ENCODE results near the gene HOMER1. TPM values are rescaled to one million over a fixed set of nuclear protein-coding genes. Genes with fewer than 3 reads are reported as not detected.
"Not testable (repeated sequence)": the region's sequence is repeated elsewhere in the genome, so short reads cannot be mapped to it uniquely, and the experiment has no call there.

The HOMER1 gene
- total RNA-seq, 1 donor from 2014 or later: 2.4 TPM

GRCh38 chr5:79518718-79519117 lies 4.8 kb upstream of the HOMER1 start:
- intact Hi-C loops (cut with micrococcal nuclease): no loop called here

GRCh38 chr5:79517601-79518000 lies 3.7 kb upstream of the HOMER1 start:
- intact Hi-C loops (cut with micrococcal nuclease): no loop called here

DNA sequence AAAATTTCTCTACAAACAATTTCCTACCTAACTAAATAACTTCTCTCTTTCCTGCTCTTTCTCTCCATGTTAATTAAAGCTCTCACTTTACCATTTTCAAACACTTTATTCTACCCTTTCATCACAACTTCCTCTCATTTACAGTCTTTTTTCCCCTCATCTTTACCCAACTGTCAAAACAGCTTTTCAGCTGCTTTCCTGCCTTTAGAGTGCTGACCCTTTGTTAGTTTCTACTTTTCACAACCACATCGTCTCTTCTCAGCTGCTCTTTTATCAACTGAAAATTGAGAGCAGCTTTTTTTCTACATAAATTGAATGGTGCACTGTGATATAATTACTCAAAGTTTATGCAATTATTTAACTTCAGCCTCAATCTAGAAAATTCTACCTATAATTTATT lies 3.1 kb upstream of the HOMER1 start:
- intact Hi-C loops (cut with micrococcal nuclease): no loop called here

DNA sequence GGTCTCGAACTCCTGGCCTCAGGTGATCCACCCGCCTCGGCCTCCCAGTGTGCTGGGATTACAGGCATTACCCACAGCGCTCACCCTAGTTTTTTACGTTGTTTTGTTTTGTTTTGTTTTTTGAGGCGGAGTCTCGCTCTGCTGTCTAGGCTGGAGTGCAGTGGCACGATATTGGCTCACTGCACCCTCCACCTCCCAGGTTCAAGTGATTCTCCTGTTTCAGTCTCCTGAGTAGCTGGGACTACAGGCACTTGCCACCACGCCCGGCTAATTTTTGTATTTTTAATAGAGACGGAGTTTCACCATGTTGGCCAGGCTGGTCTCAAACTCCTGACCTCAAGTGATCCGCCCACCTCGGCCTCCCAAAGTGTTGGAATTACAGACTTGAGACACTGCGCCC lies 2.4 kb upstream of the HOMER1 start:
- intact Hi-C loops (cut with micrococcal nuclease): not testable (repeated sequence)

DNA sequence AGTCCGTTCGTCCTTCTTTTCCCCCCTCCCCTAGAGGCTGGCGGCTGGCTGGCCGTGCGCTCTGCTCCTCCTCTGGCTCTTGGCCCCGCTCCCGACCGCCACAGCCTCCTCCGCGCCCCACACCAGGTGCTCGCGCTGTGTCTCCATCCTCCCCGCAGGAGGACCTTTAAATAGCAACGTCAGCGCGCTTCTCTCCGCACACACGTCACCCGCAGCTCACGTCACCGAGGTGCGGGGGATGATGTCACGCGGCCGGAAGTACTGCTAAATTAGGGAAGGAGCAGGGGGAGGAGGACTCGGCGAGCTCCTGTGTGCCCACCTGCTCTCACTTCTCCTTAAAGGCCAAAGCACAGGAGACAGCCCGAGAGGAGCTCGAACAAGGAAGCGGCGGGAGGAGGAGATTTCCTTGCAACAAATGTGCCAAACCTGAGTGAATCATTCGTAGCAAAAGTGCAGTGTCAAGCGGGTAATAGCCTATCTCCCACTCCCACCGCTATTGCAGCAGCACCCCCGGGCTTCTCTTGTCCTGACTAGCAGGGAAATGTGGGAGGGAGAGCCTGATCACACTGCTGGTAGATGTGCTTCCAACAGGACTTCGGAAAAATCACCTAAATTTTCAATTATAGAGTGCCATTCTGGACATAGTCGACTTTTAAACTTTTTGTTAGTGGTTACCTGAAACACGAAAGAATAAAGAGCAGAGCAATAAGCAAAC lies 614 bp upstream of the HOMER1 start:
- intact Hi-C loops (cut with micrococcal nuclease): loop anchor here (1.0 to 5.0 kb wide), 9 partner anchors 48 to 1788 kb away; partner anchors contain the start of genes JMY, MTX3, TENT2 and ZCCHC9

- intact Hi-C loops (cut with micrococcal nuclease): loop anchor here (5.0 kb wide), 5 partner anchors 49 to 1789 kb away; partner anchors contain the start of genes ZCCHC9 and ZFYVE16
Measured at GRCh38 chr5:79513308-79513703, 628 bp downstream of the HOMER1 start.

DNA sequence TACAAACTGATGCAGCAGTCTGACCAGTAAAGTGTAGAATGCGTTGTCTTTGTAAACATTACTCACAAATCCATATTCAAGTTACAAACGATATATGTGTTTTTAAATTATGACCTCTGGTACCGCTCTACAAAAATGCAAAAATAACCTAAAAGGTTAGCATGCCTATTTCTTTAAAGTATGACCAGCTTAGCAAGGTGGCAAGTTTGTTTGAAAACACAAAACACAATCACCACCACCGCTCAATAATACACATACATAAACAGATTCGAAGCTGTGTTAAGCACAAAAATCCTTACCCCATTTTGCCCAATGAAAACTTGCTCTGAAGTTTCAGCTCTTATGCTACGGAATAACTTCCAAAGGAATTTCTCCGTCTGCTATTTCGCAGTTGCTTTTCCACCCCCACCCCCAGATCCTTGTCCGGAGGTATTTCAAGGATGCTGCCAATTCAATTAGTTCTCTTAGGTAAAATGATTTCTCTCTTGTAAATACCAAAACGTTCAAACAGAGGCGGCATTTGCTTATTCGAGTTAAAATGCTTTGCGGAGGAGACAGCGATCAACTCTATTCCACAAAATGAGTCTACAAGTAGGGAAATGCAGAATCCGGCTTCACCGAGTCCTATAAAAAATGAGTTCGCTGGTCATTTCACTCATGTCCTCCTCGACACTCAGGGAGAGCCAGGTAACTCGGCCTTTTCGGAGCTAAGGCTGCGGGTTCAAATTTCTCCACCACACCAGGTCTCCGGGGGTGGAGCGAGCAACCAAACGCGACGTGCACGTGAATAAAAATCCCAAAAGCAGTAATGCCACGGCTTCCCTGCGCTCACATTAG lies 1.2 kb downstream of the HOMER1 start:
- intact Hi-C loops (cut with micrococcal nuclease): loop anchor here (5.0 kb wide), 5 partner anchors 50 to 1790 kb away; partner anchors contain the start of genes ZCCHC9 and ZFYVE16

- intact Hi-C loops (cut with micrococcal nuclease): loop anchor here (5.0 kb wide), 5 partner anchors 50 to 1790 kb away; partner anchors contain the start of genes ZCCHC9 and ZFYVE16
Measured at GRCh38 chr5:79512049-79512448, 1.9 kb downstream of the HOMER1 start.

DNA sequence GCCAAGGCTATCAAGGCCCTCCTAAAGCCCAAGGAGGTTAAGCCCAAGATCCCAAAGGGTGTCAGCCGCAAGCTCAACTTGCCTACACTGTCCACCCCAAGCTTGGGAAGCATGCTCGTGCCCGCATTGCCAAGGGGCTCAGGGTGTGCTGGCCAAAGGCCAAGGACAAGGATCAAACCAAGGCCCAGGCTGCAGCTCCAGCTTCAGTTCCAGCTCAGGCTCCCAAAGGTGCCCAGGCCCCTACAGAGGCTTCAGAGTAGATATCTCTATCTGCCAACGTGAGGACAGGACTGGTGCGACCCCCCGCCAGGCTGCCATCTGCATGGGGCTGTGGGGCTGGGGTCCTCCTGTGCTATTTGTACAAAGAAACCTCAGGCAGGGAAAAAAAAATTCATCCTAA lies 3.3 kb downstream of the HOMER1 start:
- intact Hi-C loops (cut with micrococcal nuclease): loop anchor here (5.0 kb wide), 5 partner anchors 52 to 1792 kb away; partner anchors contain the start of genes ZCCHC9 and ZFYVE16

- intact Hi-C loops (cut with micrococcal nuclease): no loop called here
Measured at GRCh38 chr5:79509244-79509885, 4.6 kb downstream of the HOMER1 start.

DNA sequence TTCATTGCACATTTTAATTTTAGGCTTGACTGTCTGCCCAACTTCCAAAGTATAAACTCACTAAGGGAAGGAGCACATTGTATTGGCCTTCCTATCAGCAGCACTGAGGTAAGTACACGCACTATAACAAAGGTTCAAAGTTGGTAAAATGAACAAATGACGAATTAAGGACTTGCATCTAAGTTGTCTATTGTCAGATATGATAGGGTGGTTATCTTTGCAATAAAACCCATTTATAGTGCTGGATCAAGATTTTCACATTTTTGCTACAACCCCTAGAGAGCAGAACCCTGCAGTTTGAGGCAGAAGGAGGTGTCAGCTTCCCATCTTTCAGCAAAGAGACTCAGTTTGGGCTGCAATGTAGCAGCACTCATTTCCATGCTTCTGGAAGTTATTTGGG lies 5.1 kb downstream of the HOMER1 start:
- intact Hi-C loops (cut with micrococcal nuclease): no loop called here

DNA sequence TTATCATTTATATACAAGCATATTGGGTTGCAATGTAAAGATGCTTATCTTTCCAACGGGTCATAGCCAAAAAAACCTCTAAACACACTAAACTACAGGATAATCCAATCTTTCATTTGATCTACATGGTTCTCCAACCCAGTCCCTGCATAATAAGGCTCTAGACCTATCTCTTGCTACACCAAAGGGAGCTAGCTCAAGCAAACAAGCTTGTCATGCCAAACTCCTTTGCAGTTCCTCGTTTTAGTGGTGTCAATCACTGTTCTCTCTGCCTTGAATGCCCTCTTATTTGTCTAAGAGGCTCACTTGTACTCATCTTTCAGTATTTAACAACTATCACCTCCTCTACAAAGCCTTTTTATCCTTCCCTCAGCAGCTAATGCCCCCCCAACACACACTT lies 5.6 kb downstream of the HOMER1 start:
- intact Hi-C loops (cut with micrococcal nuclease): no loop called here

- intact Hi-C loops (cut with micrococcal nuclease): no loop called here
Measured at GRCh38 chr5:79507251-79508205, 6.4 kb downstream of the HOMER1 start.

GRCh38 chr5:79505138-79505537 lies 8.8 kb downstream of the HOMER1 start:
- intact Hi-C loops (cut with micrococcal nuclease): no loop called here

DNA sequence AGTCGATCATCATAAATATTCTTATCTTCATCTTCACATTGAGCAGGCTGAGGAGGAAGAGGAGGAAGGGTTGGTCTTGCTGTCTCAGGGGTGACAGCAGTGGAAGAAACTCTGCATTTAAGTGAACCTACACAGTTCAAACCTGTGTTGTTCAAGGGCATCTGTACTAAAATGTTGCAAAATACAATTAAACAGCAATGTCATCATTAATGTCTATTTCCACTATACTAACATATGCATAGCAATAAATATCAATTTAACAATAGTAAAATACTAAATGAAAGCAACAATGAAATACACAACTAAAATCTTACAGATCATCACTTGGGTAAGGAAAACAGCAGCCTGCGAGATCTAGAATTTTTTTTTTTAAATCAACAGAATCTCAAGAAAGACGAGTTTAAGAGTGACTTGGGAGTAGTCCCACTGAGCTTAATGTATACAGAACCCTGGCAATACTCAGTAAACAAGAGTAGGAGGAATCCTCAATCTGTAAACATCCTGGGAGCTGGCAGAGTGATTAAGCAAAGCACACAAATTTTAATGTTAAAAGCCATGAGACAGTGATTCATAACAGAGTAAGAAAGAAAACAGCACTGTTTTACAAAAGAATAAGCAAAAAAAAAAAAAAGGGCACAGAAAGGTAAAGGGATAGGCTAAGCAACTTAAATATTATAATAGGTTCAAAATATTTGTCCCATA lies 10.0 kb downstream of the HOMER1 start:
- intact Hi-C loops (cut with micrococcal nuclease): no loop called here

DNA sequence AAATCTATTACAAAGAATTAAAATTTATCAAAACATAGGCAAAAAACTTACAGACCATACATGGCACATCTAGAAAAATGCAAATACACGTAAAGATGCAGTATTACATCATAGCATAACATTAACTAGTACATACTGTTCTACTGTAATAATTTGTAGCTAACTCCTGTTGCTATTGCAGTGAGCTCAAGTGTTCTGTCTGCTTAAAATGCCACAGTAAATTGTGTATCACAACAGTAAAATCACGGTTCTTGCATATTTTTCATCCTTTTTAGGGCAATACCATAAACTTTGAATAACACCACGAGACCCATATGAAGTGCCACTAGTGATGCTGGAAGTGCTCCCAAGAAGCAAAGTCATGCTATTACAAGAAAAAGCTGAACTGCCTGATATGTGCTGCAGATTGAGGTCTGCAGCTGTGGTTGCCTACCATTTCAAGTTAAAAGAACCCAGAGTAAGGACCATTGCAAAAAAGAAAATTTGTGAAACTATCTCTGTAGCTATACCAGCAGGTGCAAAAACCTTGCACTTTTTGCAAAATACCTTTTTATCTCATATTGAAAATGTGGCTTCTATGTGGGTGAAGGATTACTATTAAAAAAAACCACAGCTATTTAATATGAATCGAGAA lies 14.2 kb downstream of the HOMER1 start:
- intact Hi-C loops (cut with micrococcal nuclease): no loop called here

- intact Hi-C loops (cut with micrococcal nuclease): no loop called here
Measured at GRCh38 chr5:79495311-79495710, 18.6 kb downstream of the HOMER1 start.

- intact Hi-C loops (cut with micrococcal nuclease): no loop called here
Measured at GRCh38 chr5:79493596-79494345, 20.2 kb downstream of the HOMER1 start.

All from T-helper 2 cell treated with Interferon-gamma antibody and Interleukin-4, amounts not matched to agents 100 ng/mL and 5 ng/mL, for 36 hours (primary cell).